GM23338 (cell line): ENCODE data around the gene CPNE4. TPM values are rescaled to one million over a fixed set of nuclear protein-coding genes. Genes with fewer than 3 reads are reported as not detected.

Experiments used
- ATAC-seq: fragments of 200-7000 bp; cut with Tn5 transposase; 3 replicates; pipeline ENCODE4 v1.9.1; 2020
- DNase-seq: peaks from one replicate; pipeline ENCODE4 v3.0.0-alpha.2; 2015; ENCODE audit warnings: low spot score
- H2AFZ ChIP-seq: fragments of 200-600 bp; sonication (generic); 2 replicates; pipeline ENCODE4 v1.8.0; 2016; ENCODE audit warnings: antibody characterized with exemption, mild to moderate bottlenecking, moderate library complexity
- H3F3A ChIP-seq: fragments of 200-600 bp; sonication (generic); replicated peaks from 2 replicates; pipeline ENCODE4 v1.8.0; 2017; ENCODE audit warnings: antibody characterized with exemption, mixed run types, low read depth
- H3K27ac ChIP-seq: fragments of 200-600 bp; sonication (generic); 2 replicates; pipeline ENCODE4 v1.6.1; 2016; ENCODE audit warnings: low read depth
- H3K27me3 ChIP-seq: fragments of 200-600 bp; sonication (generic); 2 replicates; pipeline ENCODE4 v1.8.0; 2016; ENCODE audit warnings: mild to moderate bottlenecking, mixed run types, moderate library complexity; ENCODE audit not compliant: insufficient read depth
- H3K36me3 ChIP-seq: fragments of 200-600 bp; sonication (generic); 2 replicates; pipeline ENCODE4 v1.8.0; 2016; ENCODE audit warnings: mild to moderate bottlenecking; ENCODE audit not compliant: insufficient read depth
- H3K4me1 ChIP-seq: fragments of 200-600 bp; sonication (generic); 2 replicates; pipeline ENCODE4 v1.8.0; 2016; ENCODE audit warnings: mild to moderate bottlenecking, moderate library complexity; ENCODE audit not compliant: insufficient read depth
- H3K4me2 ChIP-seq: fragments of 200-600 bp; sonication (generic); 2 replicates; pipeline ENCODE4 v1.7.1; 2017; ENCODE audit warnings: mixed run types
- H3K4me3 ChIP-seq: fragments of 200-600 bp; sonication (generic); 2 replicates; pipeline ENCODE4 v1.6.1; 2016; ENCODE audit warnings: mixed run types
- H3K79me2 ChIP-seq: fragments of 200-600 bp; sonication (generic); replicated peaks from 2 replicates; pipeline ENCODE4 v1.8.0; 2017; ENCODE audit warnings: mild to moderate bottlenecking; ENCODE audit not compliant: insufficient read depth
- H3K9me2 ChIP-seq: fragments of 200-600 bp; sonication (generic); 2 replicates; pipeline ENCODE4 v1.8.0; 2017; ENCODE audit not compliant: insufficient read depth
- H4K20me1 ChIP-seq: fragments of 200-600 bp; sonication (generic); replicated peaks from 2 replicates; pipeline ENCODE4 v1.8.0; 2017; ENCODE audit warnings: mild to moderate bottlenecking; ENCODE audit not compliant: insufficient read depth
- H3K27ac Mint-ChIP-seq: 2 replicates; pipeline ENCODE4 v1.8.0; 2020; ENCODE audit warnings: inconsistent platforms, mild to moderate bottlenecking, moderate library complexity, mixed read lengths
- H3K27me3 Mint-ChIP-seq: 3 replicates; pipeline ENCODE4 v1.8.0; 2022; ENCODE audit warnings: low read depth, mild to moderate bottlenecking, moderate library complexity, mixed read lengths, inconsistent platforms; ENCODE audit not compliant: insufficient read depth, poor library complexity
- H3K36me3 Mint-ChIP-seq: 3 replicates; pipeline ENCODE4 v1.8.0; 2021; ENCODE audit warnings: low read depth, mild to moderate bottlenecking, inconsistent platforms, moderate library complexity, mixed read lengths
- H3K4me1 Mint-ChIP-seq: 3 replicates; pipeline ENCODE4 v1.8.0; 2020; ENCODE audit warnings: mild to moderate bottlenecking, inconsistent platforms, mixed read lengths
- H3K4me3 Mint-ChIP-seq: 3 replicates; pipeline ENCODE4 v1.8.0; 2021; ENCODE audit warnings: moderate library complexity, mild to moderate bottlenecking, inconsistent platforms, mixed read lengths
- H3K9me3 Mint-ChIP-seq: 3 replicates; pipeline ENCODE4 v1.8.0; 2020; ENCODE audit warnings: moderate library complexity, mild to moderate bottlenecking, inconsistent platforms, mixed read lengths
- CREB1 ChIP-seq: fragments of 250-450 bp; sonication (Bioruptor Pico); IDR thresholded peaks from 2 replicates; pipeline ENCODE4 v1.5.0; 2020; ENCODE audit warnings: low read depth, mild to moderate bottlenecking, moderate library complexity
- ETS1 ChIP-seq: IDR thresholded peaks from 2 replicates; pipeline ENCODE4 v1.6.1; 2016; ENCODE audit warnings: antibody characterized with exemption
- STAT1 ChIP-seq: IDR thresholded peaks from one replicate; pipeline ENCODE4 v1.6.1; 2016; ENCODE audit warnings: antibody characterized with exemption; ENCODE audit not compliant: unreplicated experiment
- ZNF114 ChIP-seq: fragments of 250-450 bp; sonication (Bioruptor Pico); IDR thresholded peaks from 2 replicates; pipeline ENCODE4 v1.5.0; 2020; ENCODE audit warnings: mild to moderate bottlenecking, moderate library complexity
- ZNF331 ChIP-seq: fragments of 250-450 bp; sonication (Bioruptor Pico); IDR thresholded peaks from 2 replicates; pipeline ENCODE4 v1.5.0; 2020; ENCODE audit warnings: low read depth, mild to moderate bottlenecking, moderate library complexity
- polyA plus RNA-seq: library from polyadenylated mRNA; unstranded; fragments of >200 nt; fragmentation: Nextera tagmentation; extraction: Ambion mirVana; gene quantifications from 2 replicates; pipeline ENCODE4 v1.2.1, GENCODE V29; 2016
- total RNA-seq: library from RNA; depleted of rRNA; stranded (reverse); fragments of >200 nt; shearing (Covaris generic); gene quantifications from 2 replicates; pipeline ENCODE4 v1.2.3, GENCODE V29; 2014
- TF ChIP-seq, protein P1 (sequence below): IDR thresholded peaks from one replicate; pipeline ENCODE4 v1.6.1; 2018; ENCODE audit warnings: antibody characterized with exemption; ENCODE audit not compliant: unreplicated experiment

CPNE4 gene
- total and polyA plus RNA-seq, 2 experiments from 2014 or later, result 2.0 to 6.5 TPM

DNA sequence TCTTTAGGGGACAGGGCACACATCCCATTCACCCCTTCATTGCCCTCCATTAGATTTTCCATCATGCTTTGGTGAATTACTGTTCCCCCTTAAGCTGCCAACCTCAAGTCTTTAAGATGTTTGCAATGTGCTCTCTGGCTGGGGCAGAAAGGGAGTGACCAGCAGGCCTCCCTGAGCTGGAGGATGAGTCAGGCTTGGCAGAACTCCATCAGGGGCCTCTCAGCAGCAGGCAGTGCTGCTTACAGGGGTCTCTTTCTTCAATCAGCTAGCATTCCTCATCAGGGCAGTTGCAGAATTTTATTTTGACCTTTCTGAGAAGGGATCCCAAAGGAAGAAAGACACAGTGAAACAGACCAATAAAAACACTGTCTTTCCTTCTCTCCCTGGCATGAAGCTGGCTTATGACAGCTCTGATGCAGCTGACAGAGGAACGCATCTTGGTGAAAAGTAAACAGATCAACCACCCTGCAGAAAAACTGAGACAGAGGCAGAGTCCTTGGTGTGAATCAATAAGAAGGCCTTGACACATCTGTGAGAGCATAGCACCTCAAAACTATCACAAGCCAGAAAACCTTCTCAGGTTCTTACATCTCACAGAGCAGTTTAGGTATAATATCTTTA, 443.3 kb downstream of the CPNE4 start:
- TF ChIP-seq ZNF331 (CRISPR knock-in tag), result no peak
- no peak for TF ChIP-seq CREB1 (CRISPR knock-in tag)
- TF ChIP-seq STAT1, result no peak
- no peak for TF ChIP-seq ZNF114 (CRISPR knock-in tag)
- no peak for TF ChIP-seq ETS1
- H3K27ac Mint-ChIP-seq, result no peak overlapping the region
- Histone ChIP-seq H3F3A (no peaks in the 10 kb centered on the region), H3K4me1 (no peaks in the 10 kb centered on the region), H3K36me3 (no peaks in the 10 kb centered on the region), H3K27ac (no peak overlapping the region), H3K79me2 (no peaks in the 10 kb centered on the region), H3K9me2 (peaks cover 5% of the 10 kb centered on the region; the same call in 1 of the 2 replicates), H3K4me3 (no peak overlapping the region), H2AFZ (no peak overlapping the region), H3K4me2 (no peak overlapping the region), H4K20me1 (no peaks in the 10 kb centered on the region), H3K27me3 (no peaks in the 10 kb centered on the region)
- H3K9me3 Mint-ChIP-seq, result no peaks in the 10 kb centered on the region
- H3K36me3 Mint-ChIP-seq, result no peaks in the 10 kb centered on the region
- no peak overlapping the region for H3K4me3 Mint-ChIP-seq
- ATAC-seq (no peak), DNase-seq (no peak)
- H3K27me3 Mint-ChIP-seq, result no peaks in the 10 kb centered on the region
- no peaks in the 10 kb centered on the region for H3K4me1 Mint-ChIP-seq

DNA sequence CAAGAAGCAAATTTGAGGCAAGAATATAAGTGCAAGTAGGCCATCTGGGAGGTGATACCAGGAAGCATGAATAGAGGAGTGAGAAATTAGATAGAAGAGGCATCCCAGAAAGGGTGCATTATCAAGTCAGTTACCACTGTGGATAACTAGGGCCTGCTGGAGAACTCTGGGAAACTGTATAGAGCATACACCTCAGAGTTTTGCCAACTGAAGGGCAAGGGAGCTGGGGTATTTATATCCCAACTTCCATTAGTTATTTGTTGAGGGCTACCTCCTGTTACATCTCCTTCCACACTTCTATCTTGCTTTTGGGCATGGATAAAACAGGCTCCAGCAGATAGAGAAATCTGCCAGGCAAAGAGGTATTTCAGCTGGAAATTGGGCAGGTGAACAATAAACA, 448.5 kb downstream of the CPNE4 start:
- Histone ChIP-seq H3K79me2 (no peaks in the 10 kb centered on the region), H3K4me3 (no peak overlapping the region), H2AFZ (no peak overlapping the region), H3K9me2 (peaks cover 10% of the 10 kb centered on the region; the same call in 1 of the 2 replicates), H3K4me1 (no peaks in the 10 kb centered on the region), H3K4me2 (no peak overlapping the region), H3K36me3 (no peaks in the 10 kb centered on the region), H3F3A (no peaks in the 10 kb centered on the region), H3K27me3 (no peaks in the 10 kb centered on the region), H3K27ac (no peak overlapping the region), H4K20me1 (no peaks in the 10 kb centered on the region)
- Mint-ChIP-seq H3K27me3 (no peaks in the 10 kb centered on the region), H3K27ac (no peak overlapping the region), H3K9me3 (no peaks in the 10 kb centered on the region), H3K4me3 (no peak overlapping the region), H3K4me1 (peaks cover 3% of the 10 kb centered on the region; the same call in 2 of the 3 replicates), H3K36me3 (no peaks in the 10 kb centered on the region)
- ATAC-seq (no peak), DNase-seq (no peak)
- TF ChIP-seq, protein P1, sequence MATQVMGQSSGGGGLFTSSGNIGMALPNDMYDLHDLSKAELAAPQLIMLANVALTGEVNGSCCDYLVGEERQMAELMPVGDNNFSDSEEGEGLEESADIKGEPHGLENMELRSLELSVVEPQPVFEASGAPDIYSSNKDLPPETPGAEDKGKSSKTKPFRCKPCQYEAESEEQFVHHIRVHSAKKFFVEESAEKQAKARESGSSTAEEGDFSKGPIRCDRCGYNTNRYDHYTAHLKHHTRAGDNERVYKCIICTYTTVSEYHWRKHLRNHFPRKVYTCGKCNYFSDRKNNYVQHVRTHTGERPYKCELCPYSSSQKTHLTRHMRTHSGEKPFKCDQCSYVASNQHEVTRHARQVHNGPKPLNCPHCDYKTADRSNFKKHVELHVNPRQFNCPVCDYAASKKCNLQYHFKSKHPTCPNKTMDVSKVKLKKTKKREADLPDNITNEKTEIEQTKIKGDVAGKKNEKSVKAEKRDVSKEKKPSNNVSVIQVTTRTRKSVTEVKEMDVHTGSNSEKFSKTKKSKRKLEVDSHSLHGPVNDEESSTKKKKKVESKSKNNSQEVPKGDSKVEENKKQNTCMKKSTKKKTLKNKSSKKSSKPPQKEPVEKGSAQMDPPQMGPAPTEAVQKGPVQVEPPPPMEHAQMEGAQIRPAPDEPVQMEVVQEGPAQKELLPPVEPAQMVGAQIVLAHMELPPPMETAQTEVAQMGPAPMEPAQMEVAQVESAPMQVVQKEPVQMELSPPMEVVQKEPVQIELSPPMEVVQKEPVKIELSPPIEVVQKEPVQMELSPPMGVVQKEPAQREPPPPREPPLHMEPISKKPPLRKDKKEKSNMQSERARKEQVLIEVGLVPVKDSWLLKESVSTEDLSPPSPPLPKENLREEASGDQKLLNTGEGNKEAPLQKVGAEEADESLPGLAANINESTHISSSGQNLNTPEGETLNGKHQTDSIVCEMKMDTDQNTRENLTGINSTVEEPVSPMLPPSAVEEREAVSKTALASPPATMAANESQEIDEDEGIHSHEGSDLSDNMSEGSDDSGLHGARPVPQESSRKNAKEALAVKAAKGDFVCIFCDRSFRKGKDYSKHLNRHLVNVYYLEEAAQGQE, result no peak
